Endothelial cell of umbilical vein (primary cell): ENCODE measurements around the gene SORCS2.

Experiments
- CTCF ChIP-seq, 2 donors: IDR thresholded peaks; 1 replicate in 1 of 2; 2 replicates in 1 of 2; pipeline ENCODE4 v1.5.1; 2011; ENCODE audit warnings: low read length in 2 of 2, mild to moderate bottlenecking in 2 of 2, moderate library complexity in 2 of 2, control low read depth in 1 of 2, inconsistent platforms in 1 of 2, low read depth in 1 of 2; ENCODE audit not compliant: insufficient read depth in 1 of 2; ENCODE audit errors: extremely low read depth in 1 of 2
- EZH2 ChIP-seq: IDR thresholded peaks from 2 replicates; pipeline ENCODE4 v1.6.1; 2012; ENCODE audit warnings: borderline replicate concordance, low read depth, mild to moderate bottlenecking, moderate library complexity, low read length, inconsistent platforms; ENCODE audit not compliant: severe bottlenecking
- POLR2A ChIP-seq: IDR thresholded peaks from 2 replicates; pipeline ENCODE4 v1.6.1; 2012; ENCODE audit warnings: low read depth, mild to moderate bottlenecking, control low read depth, low read length
- POLR2AphosphoS5 ChIP-seq: IDR thresholded peaks from 2 replicates; pipeline ENCODE4 v1.6.1; 2012; ENCODE audit warnings: low read depth, mild to moderate bottlenecking, control low read depth, low read length, moderate library complexity; ENCODE audit not compliant: insufficient read depth

DNA sequence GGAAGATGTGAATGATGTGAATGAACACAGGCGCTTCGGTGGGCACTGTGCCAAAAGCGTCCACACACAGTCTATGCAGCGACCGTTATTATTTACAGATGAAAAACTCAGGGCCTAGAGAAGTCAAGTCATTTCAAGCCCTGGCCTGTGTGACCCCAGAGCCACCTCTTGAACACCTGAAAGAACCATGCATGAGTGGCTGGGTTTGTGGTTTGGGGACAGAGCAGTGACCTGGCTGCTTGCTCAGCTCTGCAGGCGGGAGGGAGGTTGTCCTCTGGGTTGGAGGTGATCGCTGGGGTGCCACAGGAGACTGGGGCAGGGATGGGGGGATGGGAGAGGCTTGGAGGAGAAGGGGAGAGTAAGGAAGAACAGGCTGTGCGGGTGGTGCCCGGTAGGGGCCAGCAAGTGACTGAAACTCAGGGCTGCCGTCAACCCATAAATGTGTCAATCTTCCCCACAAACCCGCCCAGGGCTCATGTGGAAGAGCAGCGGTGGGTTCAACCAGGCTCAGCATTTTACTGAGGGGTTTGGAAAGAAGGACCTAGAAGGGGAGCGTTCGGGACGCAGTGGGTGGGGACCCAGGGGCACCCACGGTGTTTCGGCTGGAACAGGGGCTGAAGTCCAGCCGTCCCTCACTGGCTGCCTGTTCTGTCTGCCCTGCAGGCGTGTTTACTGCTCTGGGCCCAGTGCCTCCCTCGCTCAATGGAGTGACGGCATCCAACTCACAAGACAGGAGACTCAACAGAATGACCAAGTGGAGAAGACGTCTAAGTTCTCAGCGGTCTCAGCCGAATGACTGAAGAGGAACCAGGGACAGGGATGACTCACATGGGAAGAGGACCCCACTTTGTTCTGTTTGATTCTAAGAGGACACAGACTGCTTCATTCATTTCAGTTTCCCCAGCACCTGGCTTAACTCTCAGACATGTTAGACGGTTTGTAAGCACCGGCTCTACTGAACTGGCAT is 579.5 kb downstream of the SORCS2 start:
- TF ChIP-seq CTCF (IDR thresholded peaks at IDR 0.05; ENCODE audit: extremely low read depth in 1 of 2, insufficient read depth in 1 of 2, low read depth in 1 of 2, low read length in 2 of 2), result no peak
- no peak for TF ChIP-seq POLR2A
- TF ChIP-seq EZH2, result no peak
- no peak for TF ChIP-seq POLR2AphosphoS5
